HepG2 (cell line): Measurements from ENCODE around the gene RASSF4. TPM values are rescaled to one million over a fixed set of nuclear protein-coding genes. Genes with fewer than 3 reads are reported as not detected.

Experiments used
- ATAC-seq: fragments of 200-7000 bp; cut with Tn5 transposase; 3 replicates; pipeline ENCODE4 v1.9.1; 2020; ENCODE audit warnings: mild to moderate bottlenecking, moderate library complexity
- BruUV-seq: library from RNA; stranded (reverse); fragments of 400-500 nt; replicated peaks from 2 replicates; lab custom pipeline; 2021; lab: Mats Ljungman, UMichigan
- CTCF ChIA-PET: fragments of 300-600 bp; formaldehyde crosslinking; extraction: SDS; loops from one replicate; lab custom pipeline; 2021; ENCODE audit warnings: low total read pairs, inconsistent platforms, low intra/inter-chr PET ratio; lab: Yijun Ruan, JAX
- POLR2A ChIA-PET: fragments of 350-600 bp; sonication (Branson Sonifier 250); formaldehyde crosslinking; loops from one replicate; lab custom pipeline; 2020; ENCODE audit warnings: antibody characterized with exemption, inconsistent platforms; lab: Yijun Ruan, JAX
- DNase-seq: peaks from one replicate; pipeline ENCODE4 v3.0.0-alpha.2; 2015; ENCODE audit warnings: low spot score
- FAIRE-seq: peaks from 3 replicates; lab custom pipeline; 2011; peaks lifted over from hg19 to GRCh38; lab: Jason Lieb, UNC
- H2AFZ ChIP-seq: one replicate; pipeline ENCODE4 v1.6.1; 2011; ENCODE audit warnings: low read length, inconsistent platforms
- H3K27ac ChIP-seq: fragments of 300-600 bp; 3 replicates; pipeline ENCODE4 v1.8.0; 2011; ENCODE audit warnings: mixed run types, mild to moderate bottlenecking, mixed read lengths, low read length, inconsistent platforms; ENCODE audit not compliant: insufficient read depth; ENCODE audit errors: extremely low read length
- H3K27me3 ChIP-seq, 2 experiments: fragments of 200-600 bp in 1 of 2; 2 replicates in 1 of 2; 3 replicates in 1 of 2; pipeline versions ENCODE4 v1.6.0 to v1.8.0; 2011; ENCODE audit warnings: low read length in 2 of 2, mild to moderate bottlenecking in 2 of 2, moderate library complexity in 2 of 2, inconsistent platforms in 1 of 2; ENCODE audit not compliant: insufficient read depth in 2 of 2, control insufficient read depth in 1 of 2
- H3K36me3 ChIP-seq, 2 experiments: fragments of 200-600 bp in 1 of 2; replicated peaks in 1 of 2; 2 replicates in 1 of 2; 3 replicates in 1 of 2; pipeline versions ENCODE4 v1.5.1 to v1.8.0; 2011; ENCODE audit warnings: low read length in 2 of 2, inconsistent platforms in 1 of 2; ENCODE audit not compliant: insufficient read depth in 2 of 2, control insufficient read depth in 1 of 2
- H3K4me1 ChIP-seq: 2 replicates; pipeline ENCODE4 v1.5.1; 2012; ENCODE audit warnings: low read length, inconsistent platforms; ENCODE audit not compliant: insufficient read depth
- H3K4me2 ChIP-seq: 2 replicates; pipeline ENCODE4 v1.6.0; 2011; ENCODE audit warnings: low read depth, low read length, inconsistent platforms
- H3K4me3 ChIP-seq, 3 experiments: fragments of 200-600 bp in 1 of 3; sonication (generic), shearing (Covaris generic) in 1 of 3; replicated peaks in 1 of 3; 2 replicates each; pipeline ENCODE4 v1.5.1; 2011 to 2016; ENCODE audit warnings: low read length in 3 of 3, inconsistent platforms in 2 of 3, low read depth in 2 of 3, mild to moderate bottlenecking in 2 of 3, control low read depth in 1 of 3, mixed read lengths in 1 of 3; ENCODE audit not compliant: insufficient read depth in 1 of 3
- H3K79me2 ChIP-seq: one replicate; pipeline ENCODE4 v1.6.1; 2011; ENCODE audit warnings: low read length, inconsistent platforms; ENCODE audit not compliant: insufficient read depth
- H3K9ac ChIP-seq: 2 replicates; pipeline ENCODE4 v1.6.0; 2011; ENCODE audit warnings: mild to moderate bottlenecking, low read depth, low read length, inconsistent platforms; ENCODE audit not compliant: insufficient read depth
- H3K9me3 ChIP-seq: 2 replicates; pipeline ENCODE4 v1.5.1; 2012; ENCODE audit warnings: mild to moderate bottlenecking, low read length
- H4K20me1 ChIP-seq: 2 replicates; pipeline ENCODE4 v1.6.0; 2011; ENCODE audit warnings: inconsistent platforms, mild to moderate bottlenecking, low read length, moderate library complexity; ENCODE audit not compliant: insufficient read depth
- IRF2 ChIP-seq: IDR thresholded peaks from 2 replicates; pipeline ENCODE4 v1.6.1; 2018; ENCODE audit warnings: missing genetic modification reagents, missing compliant biosample characterization
- KLF11 ChIP-seq: IDR thresholded peaks from 2 replicates; pipeline ENCODE4 v1.6.1; 2016; ENCODE audit warnings: missing compliant biosample characterization
- KLF15 ChIP-seq: sonication (generic); formaldehyde crosslinking; IDR thresholded peaks from 2 replicates; pipeline ENCODE4 v1.8.1; 2023; ENCODE audit warnings: borderline replicate concordance, mild to moderate bottlenecking, inconsistent platforms, missing genetic modification reagents, mixed read lengths
- MIER2 ChIP-seq: IDR thresholded peaks from 2 replicates; pipeline ENCODE4 v1.6.1; 2016; ENCODE audit warnings: missing biosample characterization, missing genetic modification reagents
- MXD1 ChIP-seq: sonication (generic); formaldehyde crosslinking; IDR thresholded peaks from 2 replicates; pipeline ENCODE4 v1.4.0; 2020; ENCODE audit warnings: mild to moderate bottlenecking, missing genetic modification reagents
- NFE2L2 ChIP-seq: fragments of 150-350 bp; IDR thresholded peaks from 2 replicates; pipeline ENCODE4 v1.6.1; 2014; ENCODE audit warnings: low read length
- NR2F6 ChIP-seq, 2 experiments: IDR thresholded peaks; 2 replicates each; pipeline ENCODE4 v1.6.1; 2016; ENCODE audit warnings: antibody characterized with exemption in 1 of 2, mild to moderate bottlenecking in 1 of 2
- ONECUT2 ChIP-seq: sonication (generic); formaldehyde crosslinking; IDR thresholded peaks from 2 replicates; pipeline ENCODE4 v1.4.0; 2020; ENCODE audit warnings: missing genetic modification reagents
- SIX1 ChIP-seq: sonication (generic); formaldehyde crosslinking; IDR thresholded peaks from 2 replicates; pipeline ENCODE4 v1.4.0; 2020; ENCODE audit warnings: missing genetic modification reagents, borderline replicate concordance
- SNAI1 ChIP-seq: sonication (generic); formaldehyde crosslinking; IDR thresholded peaks from 2 replicates; pipeline ENCODE4 v1.5.0; 2020; ENCODE audit warnings: mild to moderate bottlenecking, missing genetic modification reagents, borderline replicate concordance
- SNAPC2 ChIP-seq: sonication (generic); formaldehyde crosslinking; IDR thresholded peaks from 2 replicates; pipeline ENCODE4 v1.8.1; 2022; ENCODE audit warnings: mild to moderate bottlenecking, missing genetic modification reagents
- SNRNP70 ChIP-seq: fragments of 200-400 bp; formaldehyde crosslinking; IDR thresholded peaks from 2 replicates; pipeline ENCODE4 v1.6.1; 2017; ENCODE audit warnings: mild to moderate bottlenecking, low read depth, low read length, moderate library complexity
- SP2 ChIP-seq: sonication (generic); formaldehyde crosslinking; IDR thresholded peaks from 2 replicates; pipeline ENCODE4 v1.5.1; 2020; ENCODE audit warnings: mild to moderate bottlenecking, missing genetic modification reagents
- SP4 ChIP-seq: sonication (generic); formaldehyde crosslinking; IDR thresholded peaks from 2 replicates; pipeline ENCODE4 v1.8.1; 2023; ENCODE audit warnings: mild to moderate bottlenecking, missing genetic modification reagents
- TEAD3 ChIP-seq: optimal IDR thresholded peaks from 2 replicates; pipeline ENCODE3; 2016; ENCODE audit warnings: borderline replicate concordance
- ZNF235 ChIP-seq: sonication (generic); formaldehyde crosslinking; IDR thresholded peaks from 2 replicates; pipeline ENCODE4 v1.8.1; 2023; ENCODE audit warnings: mild to moderate bottlenecking, missing genetic modification reagents, borderline replicate concordance
- ZNF331 ChIP-seq: sonication (generic); formaldehyde crosslinking; IDR thresholded peaks from 2 replicates; pipeline ENCODE4 v1.4.0; 2020; ENCODE audit warnings: missing genetic modification reagents
- ZNF782 ChIP-seq: sonication (generic); formaldehyde crosslinking; IDR thresholded peaks from 2 replicates; pipeline ENCODE4 v1.4.0; 2020; ENCODE audit warnings: missing genetic modification reagents, mild to moderate bottlenecking, borderline replicate concordance
- WGBS: methylation state at CpG from one replicate; pipeline ENCODE4 v1.1.6; 2017; ENCODE audit warnings: low lambda C conversion rate; 5-methylcytosine and 5-hydroxymethylcytosine counted together
- in situ Hi-C: cut with HindIII; loops from 2 replicates; pipeline ENCODE4 v1.10.0; 2017; ENCODE audit warnings: low pct_unique_long_range_greater_than_20kb; ENCODE audit not compliant: extremely low pct_ligation_motif_present
- intact Hi-C: fragments of 100-400 bp; cut with micrococcal nuclease; formaldehyde crosslinking; loops from one replicate; pipeline ENCODE4 v1.10.0; 2022; ENCODE audit not compliant: unreplicated experiment
- polyA plus RNA-seq, 8 experiments: library from polyadenylated mRNA; depleted of rRNA in 3 of 8; stranded (reverse) in 7 of 8; unstranded in 1 of 8; fragments of >200 nt; fragmentation: Illumina TruSeq in 4 of 8; extraction: Trizol in 4 of 8; gene quantifications; 2 replicates each; pipeline versions ENCODE4 v1.2.1 to v1.2.3, GENCODE V29; 2011 to 2016; ENCODE audit warnings: low read depth in 4 of 8, missing spikeins in 1 of 8, mixed read lengths in 1 of 8; ENCODE audit not compliant: insufficient read depth in 1 of 8
- total RNA-seq, 5 experiments: library from RNA; depleted of rRNA; stranded (reverse); fragments of >200 nt; fragmentation: Illumina TruSeq; extraction: Trizol; gene quantifications; 2 replicates each; pipeline ENCODE4 v1.2.3, GENCODE V29; 2016; ENCODE audit warnings: low read depth in 1 of 5
- TF ChIP-seq, protein P1 (sequence below): fragments of 450-650 bp; IDR thresholded peaks from 2 replicates; pipeline ENCODE4 v1.6.1; 2016
- TF ChIP-seq, protein P2 (sequence below): sonication (generic); formaldehyde crosslinking; conservative IDR thresholded peaks from 2 replicates; pipeline ENCODE4 v1.4.0; 2020; ENCODE audit warnings: missing genetic modification reagents

The RASSF4 gene
- total and polyA plus RNA-seq, 2 of the 13 experiments (the other 11 are each of a cell fraction or from before 2014, with no cell fraction given): 34.0 to 51.7 TPM

DNA sequence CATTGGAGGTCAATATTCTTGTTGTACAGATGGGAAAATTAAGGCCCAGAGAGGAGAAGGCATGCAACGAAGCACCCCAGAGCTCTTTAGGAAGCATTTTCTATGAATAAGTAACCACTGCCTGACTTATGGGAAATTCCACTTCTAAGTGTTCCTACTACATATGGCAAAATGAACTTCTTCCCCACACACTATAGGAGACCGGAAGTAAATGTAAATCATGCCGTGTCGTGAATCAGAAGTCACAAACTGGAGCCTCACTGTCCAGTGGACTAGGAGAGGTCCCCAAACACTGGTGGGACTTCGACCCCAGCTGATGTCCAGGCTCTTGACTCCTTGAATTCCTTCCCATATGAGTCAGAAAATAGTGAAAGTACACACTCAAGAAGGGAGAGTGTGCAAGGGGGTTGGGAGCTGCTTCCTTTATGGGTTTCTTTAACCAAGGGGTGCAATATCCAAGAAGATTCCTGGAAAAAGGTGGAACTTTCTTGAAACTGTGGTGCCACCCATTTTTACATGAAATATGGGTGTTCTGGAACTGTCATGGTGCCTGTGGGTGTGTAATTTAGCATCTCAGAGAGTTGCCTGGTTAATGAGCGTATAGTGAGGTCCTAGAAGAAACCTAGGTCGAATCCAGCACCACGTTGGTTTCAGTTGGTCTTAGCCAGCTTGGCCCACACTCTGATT lies 6.7 kb downstream of the RASSF4 start:
- Histone ChIP-seq H3K4me3 (peak overlapping the region in 1 of 3 experiments; percentile 30; a peak in 1 of 6 replicates), H3K4me1 (peaks cover 76% of the 10 kb centered on the region), H3K9me3 (no peaks in the 10 kb centered on the region), H3K27ac (peak overlapping the region; percentile 56), H3K36me3 (peaks cover 7 to 32% of the 10 kb centered on the region in 2 experiments; a peak in 4 of 5 replicates), H3K4me2 (peak overlapping the region; percentile 95), H2AFZ (no peak overlapping the region), H4K20me1 (peaks cover 9% of the 10 kb centered on the region; the same call in 1 of the 2 replicates), H3K9ac (no peak overlapping the region; the same call in 1 of the 2 replicates), H3K79me2 (peaks cover 66% of the 10 kb centered on the region), H3K27me3 (no peaks in the 10 kb centered on the region)
- BruUV-seq: no TSS peak
- FAIRE-seq (peak; percentile 66), DNase-seq (peak; percentile 72), ATAC-seq (no peak; the same call in 2 of the 3 replicates)
- intact Hi-C loops (no loop called here), in situ Hi-C loops (loop anchor here (25.0 kb wide), 1 partner anchor 1554 kb away; the partner anchor contains the start of gene HNRNPF)
- ChIA-PET CTCF (interaction anchor here (1.5 kb wide), 1 partner anchor 8 kb away, joined by 5 read pairs; no protein-coding TSS in a partner anchor), POLR2A (interaction anchor here (1.1 to 13.2 kb wide), 9 partner anchors 9 to 32 kb away, joined by 4 to 407 read pairs (median 9); partner anchors contain the start of gene DEPP1)
- 40% methylated on average over 8 of the region's 8 CpGs for WGBS
- TF ChIP-seq SIX1 (no peak), MXD1 (CRISPR knock-in tag) (no peak), ZNF235 (CRISPR knock-in tag) (no peak), MIER2 (CRISPR knock-in tag) (no peak), TEAD3 (peak; percentile 80), ZNF782 (CRISPR knock-in tag) (no peak), SNAI1 (CRISPR knock-in tag) (no peak), SP4 (CRISPR knock-in tag) (no peak), KLF11 (CRISPR knock-in tag) (no peak), NR2F6 (IDR thresholded peaks at IDR 0.05) (peak; percentile 8; the same call in 1 of the 2 replicates), NR2F6 (CRISPR knock-in tag; IDR thresholded peaks at IDR 0.05) (no peak), IRF2 (CRISPR knock-in tag) (no peak), KLF15 (CRISPR knock-in tag) (no peak), SNRNP70 (no peak), ONECUT2 (CRISPR knock-in tag) (no peak), NFE2L2 (no peak), SNAPC2 (CRISPR knock-in tag) (no peak), SP2 (no peak), ZNF331 (no peak)
- TF ChIP-seq, protein P1, sequence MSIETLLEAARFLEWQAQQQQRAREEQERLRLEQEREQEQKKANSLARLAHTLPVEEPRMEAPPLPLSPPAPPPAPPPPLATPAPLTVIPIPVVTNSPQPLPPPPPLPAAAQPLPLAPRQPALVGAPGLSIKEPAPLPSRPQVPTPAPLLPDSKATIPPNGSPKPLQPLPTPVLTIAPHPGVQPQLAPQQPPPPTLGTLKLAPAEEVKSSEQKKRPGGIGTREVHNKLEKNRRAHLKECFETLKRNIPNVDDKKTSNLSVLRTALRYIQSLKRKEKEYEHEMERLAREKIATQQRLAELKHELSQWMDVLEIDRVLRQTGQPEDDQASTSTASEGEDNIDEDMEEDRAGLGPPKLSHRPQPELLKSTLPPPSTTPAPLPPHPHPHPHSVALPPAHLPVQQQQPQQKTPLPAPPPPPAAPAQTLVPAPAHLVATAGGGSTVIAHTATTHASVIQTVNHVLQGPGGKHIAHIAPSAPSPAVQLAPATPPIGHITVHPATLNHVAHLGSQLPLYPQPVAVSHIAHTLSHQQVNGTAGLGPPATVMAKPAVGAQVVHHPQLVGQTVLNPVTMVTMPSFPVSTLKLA: no peak
- TF ChIP-seq, protein P2, sequence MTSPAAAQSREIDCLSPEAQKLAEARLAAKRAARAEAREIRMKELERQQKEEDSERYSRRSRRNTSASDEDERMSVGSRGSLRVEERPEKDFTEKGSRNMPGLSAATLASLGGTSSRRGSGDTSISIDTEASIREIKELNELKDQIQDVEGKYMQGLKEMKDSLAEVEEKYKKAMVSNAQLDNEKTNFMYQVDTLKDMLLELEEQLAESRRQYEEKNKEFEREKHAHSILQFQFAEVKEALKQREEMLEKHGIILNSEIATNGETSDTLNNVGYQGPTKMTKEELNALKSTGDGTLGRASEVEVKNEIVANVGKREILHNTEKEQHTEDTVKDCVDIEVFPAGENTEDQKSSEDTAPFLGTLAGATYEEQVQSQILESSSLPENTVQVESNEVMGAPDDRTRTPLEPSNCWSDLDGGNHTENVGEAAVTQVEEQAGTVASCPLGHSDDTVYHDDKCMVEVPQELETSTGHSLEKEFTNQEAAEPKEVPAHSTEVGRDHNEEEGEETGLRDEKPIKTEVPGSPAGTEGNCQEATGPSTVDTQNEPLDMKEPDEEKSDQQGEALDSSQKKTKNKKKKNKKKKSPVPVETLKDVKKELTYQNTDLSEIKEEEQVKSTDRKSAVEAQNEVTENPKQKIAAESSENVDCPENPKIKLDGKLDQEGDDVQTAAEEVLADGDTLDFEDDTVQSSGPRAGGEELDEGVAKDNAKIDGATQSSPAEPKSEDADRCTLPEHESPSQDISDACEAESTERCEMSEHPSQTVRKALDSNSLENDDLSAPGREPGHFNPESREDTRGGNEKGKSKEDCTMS (CRISPR knock-in tag): no peak
